Activated naive CD8-positive, alpha-beta T cell treated with anti-CD3 and anti-CD28 coated beads, Interleukin-2, amount 50 U/mL, for 16 hours (primary cell): ENCODE results near the gene NELFA.

Experiments used
- DNase-seq: peaks from one replicate; pipeline ENCODE4 v3.0.0-alpha.2; 2020; ENCODE audit warnings: low read depth, low spot score

Gene NELFA

GRCh38 chr4:1967512-1968149 lies 41.1 kb downstream of the NELFA start:
- DNase-seq: no peak

- DNase-seq: no peak
These were observed 43.8 kb downstream of the NELFA start for GRCh38 chr4:1964971-1965370.

GRCh38 chr4:1964443-1964842 lies 44.3 kb downstream of the NELFA start:
- DNase-seq: no peak

GRCh38 chr4:1962980-1963379 lies 45.8 kb downstream of the NELFA start:
- no peak for DNase-seq

GRCh38 chr4:1961563-1961962 lies 47.2 kb downstream of the NELFA start:
- no peak for DNase-seq

- no peak for DNase-seq
These were observed 47.7 kb downstream of the NELFA start for GRCh38 chr4:1961038-1961437.

- no peak for DNase-seq
These were observed 48.5 kb downstream of the NELFA start for GRCh38 chr4:1960170-1960825.

GRCh38 chr4:1959104-1959384 lies 49.7 kb downstream of the NELFA start:
- no peak for DNase-seq

GRCh38 chr4:1958276-1959103 lies 50.3 kb downstream of the NELFA start:
- DNase-seq: no peak

GRCh38 chr4:1956631-1957030 lies 52.1 kb downstream of the NELFA start:
- DNase-seq: no peak

GRCh38 chr4:1953335-1953734 lies 55.4 kb downstream of the NELFA start:
- no peak for DNase-seq

GRCh38 chr4:1952719-1953118 lies 56.1 kb downstream of the NELFA start:
- DNase-seq: no peak

GRCh38 chr4:1952058-1952700 lies 56.6 kb downstream of the NELFA start:
- DNase-seq: no peak

- no peak for DNase-seq
These were observed 58.4 kb downstream of the NELFA start for GRCh38 chr4:1950369-1950768.

GRCh38 chr4:1948892-1949436 lies 59.8 kb downstream of the NELFA start:
- DNase-seq: no peak

GRCh38 chr4:1948232-1948631 lies 60.5 kb downstream of the NELFA start:
- DNase-seq: no peak

- DNase-seq: no peak
These were observed 62.9 kb downstream of the NELFA start for GRCh38 chr4:1945912-1946311.

- DNase-seq: no peak
These were observed 63.5 kb downstream of the NELFA start for GRCh38 chr4:1945124-1945895.

GRCh38 chr4:1943928-1944327 lies 64.8 kb downstream of the NELFA start:
- no peak for DNase-seq

- no peak for DNase-seq
These were observed 68.2 kb downstream of the NELFA start for GRCh38 chr4:1940566-1940965.
